Purkinje cell (primary cell): ENCODE data around the gene TAS1R1. TPM values are rescaled to one million over a fixed set of nuclear protein-coding genes. Genes with fewer than 3 reads are reported as not detected.

Source experiments
- polyA plus RNA-seq: library from polyadenylated mRNA; unstranded; fragments of >200 nt; fragmentation: Nextera tagmentation; gene quantifications from 2 replicates; pipeline ENCODE4 v1.2.1, GENCODE V29; 2014

Gene TAS1R1
- 0.35 TPM in 1 of 2 replicates, not detected in the other for polyA plus RNA-seq

DNA sequence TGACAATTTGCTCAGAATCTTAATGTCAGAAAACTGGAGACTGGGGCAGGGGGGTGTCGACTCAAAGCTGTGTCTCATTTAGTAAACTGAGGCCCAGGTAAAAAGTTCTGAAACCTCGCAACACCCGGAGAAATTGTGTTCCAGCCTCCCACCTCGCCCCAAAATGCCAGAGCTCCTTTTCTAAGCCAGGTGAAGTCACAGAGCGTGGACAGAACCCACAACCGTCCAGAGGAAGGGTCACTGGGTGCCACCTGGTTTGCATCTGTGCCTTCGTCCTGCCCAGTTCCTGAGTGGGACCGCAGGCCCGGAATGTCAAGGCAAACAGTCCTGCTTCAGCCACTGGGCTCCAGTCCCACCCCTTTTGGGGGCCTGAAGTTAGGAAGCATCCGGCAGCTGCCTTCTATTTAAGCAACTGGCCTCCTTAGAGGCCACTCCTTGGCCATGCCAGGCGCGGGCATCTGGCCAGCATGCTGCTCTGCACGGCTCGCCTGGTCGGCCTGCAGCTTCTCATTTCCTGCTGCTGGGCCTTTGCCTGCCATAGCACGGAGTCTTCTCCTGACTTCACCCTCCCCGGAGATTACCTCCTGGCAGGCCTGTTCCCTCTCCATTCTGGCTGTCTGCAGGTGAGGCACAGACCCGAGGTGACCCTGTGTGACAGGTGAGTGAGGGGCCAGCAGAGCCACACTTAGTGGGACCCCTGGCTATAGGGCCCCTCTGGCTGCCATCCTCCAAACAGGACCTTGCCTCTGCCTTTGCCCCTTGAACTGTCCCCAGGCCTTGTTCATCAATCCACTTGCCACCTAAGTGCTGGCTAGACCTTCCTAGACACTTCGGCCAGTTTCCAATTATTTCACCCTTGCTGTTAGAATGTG lies at the start of gene TAS1R1:
TSS of gene TAS1R1 (plus strand) at position 401 of the 872 bp plus-strand sequence. CDS start at position 468, 67 bp downstream.

DNA sequence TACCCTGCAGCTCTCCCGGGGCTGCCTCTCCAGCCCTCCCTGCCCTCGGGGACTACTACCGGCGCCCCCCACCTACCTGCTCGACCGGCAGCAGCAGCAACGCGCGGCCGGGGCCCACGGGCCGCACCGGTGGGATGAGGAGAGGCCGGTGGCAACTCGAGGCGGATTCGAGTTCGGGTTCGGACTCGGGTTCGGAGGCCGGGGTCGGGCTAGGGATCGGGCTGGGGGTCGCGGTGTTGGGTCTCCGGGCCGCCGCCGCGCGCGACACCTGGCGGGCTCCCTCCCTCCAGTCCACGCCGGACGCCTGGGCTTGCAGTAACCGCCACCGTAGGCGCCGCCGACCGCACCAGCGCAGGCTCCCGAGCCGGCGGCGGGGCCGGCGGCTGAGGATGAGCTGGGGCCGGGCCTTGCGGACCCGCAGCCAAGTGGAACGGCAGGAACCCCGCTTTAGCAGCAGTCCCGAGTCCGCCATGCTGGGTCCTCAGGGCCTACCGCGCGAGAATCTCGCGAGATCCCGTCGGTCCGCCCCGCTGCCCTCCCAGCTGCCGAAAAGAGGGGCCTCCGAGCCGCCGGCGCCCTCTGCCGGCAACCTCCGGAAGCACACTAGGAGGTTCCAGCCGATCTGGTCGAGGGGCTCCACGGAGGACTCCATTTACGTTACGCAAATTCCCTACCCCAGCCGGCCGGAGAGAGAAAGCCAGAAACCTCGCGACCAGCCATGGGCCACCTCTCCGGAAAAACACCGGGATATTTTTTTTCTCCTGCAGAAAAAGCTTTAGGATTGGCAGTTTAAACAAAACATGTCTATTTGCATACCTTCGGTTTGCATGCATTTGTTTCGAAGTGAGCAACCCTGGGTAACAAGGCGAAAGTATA lies 838 bp upstream of the TAS1R1 start, which contains the start of gene NOL9:
TSS of gene NOL9 (minus strand) at position 483 of the 876 bp plus-strand sequence. CDS start at position 472, 11 bp downstream.

DNA sequence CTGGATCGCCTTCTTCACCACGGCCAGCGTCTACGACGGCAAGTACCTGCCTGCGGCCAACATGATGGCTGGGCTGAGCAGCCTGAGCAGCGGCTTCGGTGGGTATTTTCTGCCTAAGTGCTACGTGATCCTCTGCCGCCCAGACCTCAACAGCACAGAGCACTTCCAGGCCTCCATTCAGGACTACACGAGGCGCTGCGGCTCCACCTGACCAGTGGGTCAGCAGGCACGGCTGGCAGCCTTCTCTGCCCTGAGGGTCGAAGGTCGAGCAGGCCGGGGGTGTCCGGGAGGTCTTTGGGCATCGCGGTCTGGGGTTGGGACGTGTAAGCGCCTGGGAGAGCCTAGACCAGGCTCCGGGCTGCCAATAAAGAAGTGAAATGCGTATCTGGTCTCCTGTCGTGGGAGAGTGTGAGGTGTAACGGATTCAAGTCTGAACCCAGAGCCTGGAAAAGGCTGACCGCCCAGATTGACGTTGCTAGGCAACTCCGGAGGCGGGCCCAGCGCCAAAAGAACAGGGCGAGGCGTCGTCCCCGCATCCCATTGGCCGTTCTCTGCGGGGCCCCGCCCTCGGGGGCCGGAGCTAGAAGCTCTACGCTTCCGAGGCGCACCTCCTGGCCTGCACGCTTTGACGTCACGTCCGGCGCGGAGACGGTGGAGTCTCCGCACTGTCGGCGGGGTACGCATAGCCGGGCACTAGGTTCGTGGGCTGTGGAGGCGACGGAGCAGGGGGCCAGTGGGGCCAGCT lies 24.4 kb downstream of the TAS1R1 start, which contains the start of gene ZBTB48:
TSS of gene ZBTB48 (plus strand) at position 621 of the 745 bp plus-strand sequence. CDS start 616 bp downstream, outside the sequence.

DNA sequence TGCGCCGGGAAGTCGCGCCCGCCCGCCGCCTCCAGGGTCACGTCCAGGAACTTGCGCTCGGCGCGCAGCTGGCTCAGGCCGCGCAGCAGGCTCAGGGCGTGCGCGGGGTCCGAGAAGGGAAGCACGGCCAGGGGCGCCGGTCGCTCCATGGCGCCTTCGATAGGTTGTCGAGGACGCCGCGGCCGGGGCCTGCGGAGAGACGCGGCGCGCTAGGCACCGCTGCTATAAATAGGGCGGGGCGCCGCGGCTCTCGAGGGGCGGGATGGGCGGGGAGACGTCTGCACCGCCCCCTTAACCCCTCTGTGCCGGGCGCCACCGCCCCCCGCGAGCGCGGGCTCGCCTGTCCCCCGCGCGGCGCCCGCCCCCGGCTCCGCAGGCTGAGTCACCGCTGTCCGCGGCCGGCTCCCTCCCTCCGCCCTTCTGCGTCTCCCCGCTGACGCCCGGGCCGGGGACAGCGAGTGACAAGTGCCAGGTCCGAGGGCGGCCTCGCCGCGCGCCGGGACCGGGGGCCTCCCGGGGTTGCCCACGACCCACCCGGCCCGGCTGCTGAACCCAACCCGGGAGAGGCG lies 47.6 kb downstream of the TAS1R1 start, which contains the start of gene KLHL21:
TSS of gene KLHL21 (minus strand) at position 201 of the 569 bp plus-strand sequence. CDS start at position 149, 52 bp downstream.

DNA sequence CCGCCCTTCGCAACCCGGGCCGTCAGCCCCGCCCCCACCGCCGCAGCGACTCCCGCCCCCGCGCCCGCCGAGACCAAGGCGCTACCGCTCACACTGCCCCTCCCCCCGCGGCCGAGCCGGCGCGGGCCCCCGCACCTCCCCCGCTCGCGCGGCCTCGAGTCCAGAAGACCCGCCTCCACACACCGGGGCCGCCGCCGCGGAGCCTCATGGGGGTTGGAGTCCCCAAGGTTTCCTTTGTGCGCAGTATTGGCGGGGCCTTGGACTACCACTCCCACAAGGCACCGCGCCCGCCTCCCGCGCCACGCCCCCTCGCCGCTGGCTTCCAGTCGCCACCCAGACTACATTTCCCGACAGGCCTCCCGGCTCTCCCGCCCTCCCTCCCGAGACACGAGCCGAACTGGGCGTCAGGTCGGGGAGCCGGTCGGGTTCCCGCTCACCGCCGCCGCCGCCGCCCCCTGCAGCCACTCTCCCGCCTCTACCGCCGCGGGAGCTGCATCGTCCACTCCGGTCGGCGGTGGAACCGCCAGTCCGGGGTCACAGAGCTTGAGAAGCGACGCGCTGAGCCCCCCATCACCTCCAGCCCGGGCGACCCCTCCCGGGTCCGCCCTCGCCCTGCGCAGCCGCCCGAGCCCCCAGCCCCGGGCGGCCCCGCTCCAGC lies 58.4 kb downstream of the TAS1R1 start, which contains the start of gene PHF13:
TSS of gene PHF13 (plus strand) at position 371 of the 658 bp plus-strand sequence. CDS start 336 bp downstream, outside the sequence.

DNA sequence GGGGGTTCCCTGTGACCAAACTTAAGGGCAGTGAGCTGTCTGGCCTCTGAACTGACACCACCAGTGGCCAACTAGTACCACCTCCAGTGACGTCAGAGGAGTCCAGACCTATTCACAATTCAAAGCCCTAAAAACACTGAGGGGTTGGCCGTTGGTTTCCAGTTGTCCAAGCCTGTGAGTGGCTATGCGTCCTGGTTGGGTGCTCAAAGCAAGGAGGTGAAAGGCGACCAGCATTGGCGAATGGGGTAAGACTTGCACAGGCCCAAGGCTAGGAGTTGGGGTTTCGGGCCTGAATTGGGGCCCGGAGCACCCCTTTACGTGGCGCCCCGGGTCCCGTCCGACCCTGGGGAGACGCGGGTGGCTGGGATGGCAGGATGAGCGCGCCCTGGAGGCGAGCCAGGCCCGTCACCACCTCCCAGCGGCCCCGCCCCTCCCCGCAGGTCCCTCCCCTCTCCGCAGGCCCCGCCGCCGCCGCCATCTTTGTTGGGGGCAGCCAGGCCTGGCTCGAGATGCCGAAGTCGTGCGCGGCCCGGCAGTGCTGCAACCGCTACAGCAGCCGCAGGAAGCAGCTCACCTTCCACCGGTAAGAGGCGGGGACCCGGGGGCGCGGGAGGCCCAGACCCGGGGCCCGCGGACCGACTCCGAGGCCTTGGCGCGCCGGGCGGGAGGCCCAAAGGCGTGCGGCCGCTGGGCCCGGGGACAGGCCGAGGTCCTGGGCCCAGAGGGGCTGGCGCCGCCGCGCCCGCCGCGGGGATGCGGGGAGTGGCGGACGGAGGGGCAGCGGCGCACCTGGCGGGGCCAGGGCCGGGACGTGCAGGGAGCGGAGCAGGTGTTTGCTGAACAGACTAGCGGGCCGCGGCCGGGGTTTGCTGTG lies 69.8 kb downstream of the TAS1R1 start, which contains the start of gene THAP3:
TSS of gene THAP3 (plus strand) at position 159 of the 874 bp plus-strand sequence. CDS start at position 510, 351 bp downstream.

Other genes with a start within 250 kb of the TAS1R1 start
- gene ACOT7, start 161.5 kb upstream of the TAS1R1 start, polyA plus RNA-seq, result 153 and 161 TPM in 2 replicates
- not detected in 2 replicates for gene HES2, start 135.4 kb upstream of the TAS1R1 start, polyA plus RNA-seq
- gene ESPN, start 130.5 kb upstream of the TAS1R1 start, polyA plus RNA-seq, result 5.3 and 10.1 TPM in 2 replicates
- 2.7 and 6.0 TPM in 2 replicates for gene TNFRSF25, start 89.1 kb upstream of the TAS1R1 start, polyA plus RNA-seq
- gene PLEKHG5, start 63.6 kb upstream of the TAS1R1 start, polyA plus RNA-seq, result 1.8 and 2.4 TPM in 2 replicates
- 2.2 and 4.6 TPM in 2 replicates for gene NOL9, start 794 bp upstream of the TAS1R1 start, polyA plus RNA-seq
- gene ZBTB48, start 24.7 kb downstream of the TAS1R1 start, polyA plus RNA-seq, result 0.69 and 1.4 TPM in 2 replicates
- gene KLHL21, start 47.6 kb downstream of the TAS1R1 start, polyA plus RNA-seq, result 1.6 and 2.7 TPM in 2 replicates
- gene PHF13, start 58.4 kb downstream of the TAS1R1 start, polyA plus RNA-seq, result 2.1 and 2.3 TPM in 2 replicates
- 4.7 and 7.4 TPM in 2 replicates for gene THAP3, start 69.6 kb downstream of the TAS1R1 start, polyA plus RNA-seq
- 26.0 and 32.5 TPM in 2 replicates for gene DNAJC11, start 146.5 kb downstream of the TAS1R1 start, polyA plus RNA-seq
- gene CAMTA1, start 230.1 kb downstream of the TAS1R1 start, polyA plus RNA-seq, result 153 and 194 TPM in 2 replicates